NCI-H2171 treated with DMSO at 0.1 percent for 48 hours (cell line): ENCODE data around the gene AP1AR.
"Not testable (repeated sequence)": the region's sequence is repeated elsewhere in the genome, so short reads cannot be mapped to it uniquely, and the experiment has no call there.

Source experiments
- DNase-seq: peaks from one replicate; lab custom pipeline; 2025; lab: John Stamatoyannopoulos, UW

Gene AP1AR, protein sequence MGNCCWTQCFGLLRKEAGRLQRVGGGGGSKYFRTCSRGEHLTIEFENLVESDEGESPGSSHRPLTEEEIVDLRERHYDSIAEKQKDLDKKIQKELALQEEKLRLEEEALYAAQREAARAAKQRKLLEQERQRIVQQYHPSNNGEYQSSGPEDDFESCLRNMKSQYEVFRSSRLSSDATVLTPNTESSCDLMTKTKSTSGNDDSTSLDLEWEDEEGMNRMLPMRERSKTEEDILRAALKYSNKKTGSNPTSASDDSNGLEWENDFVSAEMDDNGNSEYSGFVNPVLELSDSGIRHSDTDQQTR

DNA sequence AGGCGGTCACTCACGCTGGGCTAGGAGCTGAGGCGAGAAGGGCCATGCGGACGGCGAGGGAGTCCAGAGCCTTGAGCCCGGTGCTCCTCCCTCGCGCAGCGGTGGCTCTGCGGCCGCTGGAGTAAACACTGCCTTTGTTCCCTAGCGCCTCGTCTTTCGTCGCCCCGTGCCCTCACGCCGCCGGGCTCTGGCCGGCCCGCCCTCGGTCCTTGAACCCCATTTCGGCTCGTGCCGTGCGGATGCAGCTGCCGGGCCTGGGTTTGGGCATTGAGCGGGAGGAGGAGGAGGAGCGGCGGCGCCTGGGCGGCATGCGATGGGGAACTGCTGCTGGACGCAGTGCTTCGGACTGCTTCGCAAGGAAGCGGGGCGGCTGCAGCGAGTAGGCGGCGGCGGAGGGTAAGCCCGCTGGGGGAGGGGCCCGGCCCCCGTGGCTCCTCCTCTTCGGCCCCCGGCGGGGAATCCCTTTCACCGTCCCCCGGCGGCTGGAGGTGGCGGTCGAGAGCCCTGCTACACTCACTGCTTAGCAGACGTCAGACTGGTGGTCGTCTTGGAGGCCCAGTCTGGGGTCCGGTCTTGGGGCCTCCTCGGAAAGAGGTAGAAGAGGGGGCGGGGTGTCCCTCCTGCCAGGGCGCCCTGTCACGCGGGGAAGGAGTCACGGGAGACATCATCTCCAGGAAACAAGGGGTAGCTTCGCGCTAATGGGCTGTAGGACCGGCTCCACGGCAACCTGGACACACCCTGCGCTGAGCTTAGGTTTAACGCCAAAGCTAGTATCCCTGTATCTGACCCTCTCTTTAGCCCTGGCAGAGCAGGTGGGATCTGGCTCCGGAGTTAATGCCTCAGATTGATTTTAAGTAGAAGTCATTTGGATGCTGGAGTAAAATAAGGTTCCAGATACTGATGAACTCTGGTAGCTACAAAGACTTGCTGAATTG is at the start of gene AP1AR:
Gene AP1AR, plus strand, starts transcription at position 9 of the 935 bp plus-strand sequence. Its CDS starts 305 bp downstream, at position 314.
- peak; percentile 42 for DNase-seq

DNA sequence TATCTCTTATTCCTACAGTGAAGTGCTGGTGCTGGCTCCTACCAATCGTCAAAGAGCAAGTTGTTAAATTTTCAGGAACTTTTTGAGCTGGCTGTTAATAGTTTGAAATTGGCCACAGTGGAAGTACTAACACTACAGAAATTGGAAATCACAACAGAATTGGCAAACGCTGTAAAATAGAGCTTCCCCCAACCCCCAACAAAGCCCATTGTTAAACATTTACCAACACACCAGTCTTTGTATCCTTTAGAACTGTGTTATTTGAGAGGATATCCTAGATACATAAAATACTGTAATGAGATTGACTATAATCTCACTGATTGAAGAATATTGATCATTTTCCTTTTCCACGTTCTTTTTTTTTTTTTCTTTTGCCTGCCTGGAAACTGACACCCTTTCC is 49.0 kb upstream of the AP1AR start:
- no peak for DNase-seq

DNA sequence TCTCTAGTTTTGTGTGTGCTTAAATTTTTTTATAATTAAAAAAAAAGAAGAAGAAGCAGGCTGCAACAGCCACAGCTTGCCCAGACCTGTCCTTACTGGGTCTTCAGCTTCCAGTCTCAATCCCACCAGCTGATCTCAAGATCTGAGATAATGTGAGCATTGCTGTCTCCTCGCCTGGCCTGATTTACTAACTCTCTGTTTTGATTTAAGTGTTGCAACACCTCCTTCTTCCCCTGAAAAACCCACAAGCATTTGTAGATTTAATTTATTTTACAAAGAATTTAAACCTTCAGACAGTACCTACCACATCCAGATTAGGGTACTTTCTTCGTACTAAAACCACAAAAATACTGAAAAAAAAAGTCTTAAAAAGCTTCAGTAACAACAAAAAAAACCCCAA is 48.3 kb upstream of the AP1AR start:
- DNase-seq: no peak

DNA sequence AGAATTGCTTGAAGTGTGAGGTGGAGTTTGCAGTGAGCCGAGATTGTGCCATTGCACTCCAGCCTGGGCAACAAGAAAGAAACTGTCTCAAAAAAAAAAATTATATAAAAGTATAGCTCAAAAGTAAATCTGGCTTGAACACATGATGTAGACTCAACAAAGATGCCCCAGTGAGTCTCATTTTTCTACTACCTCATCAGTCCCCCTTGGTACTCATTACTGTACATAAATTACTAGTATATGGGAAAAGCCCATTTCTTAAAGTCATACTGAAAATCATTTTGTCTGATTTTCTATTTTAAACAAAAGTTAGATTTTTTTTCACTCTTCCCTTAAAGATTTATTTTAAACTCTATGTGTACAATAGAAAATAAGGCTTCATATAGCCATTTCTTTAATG is 47.1 kb upstream of the AP1AR start:
- no peak for DNase-seq

DNA sequence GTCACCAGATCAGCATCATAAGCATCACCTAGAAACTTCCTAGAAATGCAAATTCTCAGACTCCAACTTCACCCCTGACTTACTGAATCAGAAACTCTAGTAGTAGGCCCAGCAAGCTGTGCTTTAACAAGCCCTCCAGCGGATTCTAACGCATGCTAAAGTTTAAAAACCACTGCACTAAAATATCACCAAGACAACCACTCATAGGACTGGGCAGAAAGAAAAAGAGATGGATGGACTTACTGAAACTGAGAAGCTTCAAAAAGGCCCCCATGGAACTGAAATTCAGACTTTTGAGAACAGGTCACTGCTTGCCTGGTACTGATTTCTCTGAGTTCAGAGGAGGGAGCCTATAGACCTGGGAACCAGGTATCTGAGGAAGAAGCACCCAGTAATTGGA is 46.3 kb upstream of the AP1AR start:
- DNase-seq: no peak

DNA sequence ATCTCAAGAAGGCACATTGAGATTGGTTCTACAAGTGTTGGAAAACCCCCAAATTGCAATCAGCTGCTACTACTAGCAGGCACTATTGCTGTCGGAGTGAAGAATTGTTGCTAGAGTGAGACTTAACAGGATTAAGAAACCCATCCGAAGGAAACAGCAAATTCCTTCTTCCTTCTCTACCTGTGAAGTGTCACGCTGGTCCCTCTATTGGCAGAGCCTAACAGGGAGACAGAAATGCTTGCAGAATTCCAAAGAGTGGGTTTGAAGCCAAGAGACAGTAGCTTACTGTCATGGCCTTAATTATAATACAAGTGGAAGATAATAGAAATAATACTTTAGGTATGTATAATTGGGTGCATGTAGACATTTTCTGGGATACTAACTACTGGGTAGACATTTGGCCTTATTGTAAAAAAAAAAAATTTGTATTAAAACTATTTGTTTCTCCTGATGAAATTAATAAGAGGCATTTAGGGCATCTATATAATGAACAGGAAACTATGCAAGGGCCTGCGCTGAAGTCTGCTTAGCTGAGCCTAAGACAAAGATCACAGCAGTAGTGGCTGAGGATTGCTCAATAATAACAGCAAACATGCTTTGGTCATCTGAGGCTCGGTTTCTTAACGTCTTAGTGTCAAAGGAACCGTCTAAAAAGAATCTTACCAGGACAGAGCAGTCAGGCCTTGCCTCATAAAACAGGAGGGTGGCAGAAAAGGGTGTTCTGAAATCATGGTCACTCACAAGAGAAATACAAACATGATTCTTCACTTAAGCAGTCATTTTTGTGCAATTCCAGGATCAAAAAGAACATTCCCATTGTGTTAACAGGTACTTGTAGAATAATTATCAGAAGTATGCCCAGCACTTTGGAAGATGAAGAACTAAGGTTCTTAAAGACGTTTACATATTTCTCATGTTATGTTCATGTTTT is 45.6 kb upstream of the AP1AR start:
- DNase-seq: no peak

- DNase-seq: peak; percentile 24
Measured at GRCh38 chr4:112189754-112190153, 41.8 kb upstream of the AP1AR start.

DNA sequence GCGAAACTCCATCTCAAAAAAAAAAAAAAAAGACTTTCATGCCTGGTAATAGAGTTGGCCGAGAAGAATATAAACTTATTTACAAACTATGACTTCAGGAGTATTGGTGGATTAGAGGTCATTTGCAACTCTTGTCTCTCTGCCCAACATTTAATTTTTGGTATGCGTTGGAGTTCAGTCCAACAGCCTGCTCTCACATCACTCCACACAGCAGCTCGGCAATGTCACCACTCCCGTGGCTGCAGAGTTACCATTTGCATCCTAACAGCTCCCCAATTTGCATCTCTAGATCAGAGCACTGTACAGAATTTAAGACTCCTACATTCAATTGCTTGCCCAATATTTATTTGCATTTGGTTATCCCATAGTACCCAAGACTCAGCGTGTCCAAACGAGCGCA is 40.9 kb upstream of the AP1AR start:
- DNase-seq: no peak

DNA sequence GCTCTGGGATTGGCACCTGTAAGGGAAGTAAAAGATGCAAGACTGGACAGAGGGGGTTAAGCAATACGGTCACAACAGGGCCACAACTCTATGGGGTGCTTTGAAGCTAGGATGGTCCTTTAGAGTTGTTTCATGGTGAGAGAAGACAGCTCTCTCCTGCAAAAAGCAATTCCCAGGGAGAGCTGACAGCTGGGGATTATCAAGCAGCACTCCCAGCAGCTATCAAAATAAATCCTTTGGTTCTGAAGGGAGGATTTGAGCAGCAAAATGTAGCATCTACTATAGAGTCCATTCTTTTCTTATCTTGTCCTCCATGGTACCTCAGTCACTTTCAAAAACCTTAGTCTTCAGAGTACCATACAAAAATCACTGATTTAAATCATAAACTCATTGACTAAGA is 35.1 kb upstream of the AP1AR start:
- DNase-seq: no peak

- no peak for DNase-seq
Measured at GRCh38 chr4:112199041-112199440, 32.5 kb upstream of the AP1AR start.

DNA sequence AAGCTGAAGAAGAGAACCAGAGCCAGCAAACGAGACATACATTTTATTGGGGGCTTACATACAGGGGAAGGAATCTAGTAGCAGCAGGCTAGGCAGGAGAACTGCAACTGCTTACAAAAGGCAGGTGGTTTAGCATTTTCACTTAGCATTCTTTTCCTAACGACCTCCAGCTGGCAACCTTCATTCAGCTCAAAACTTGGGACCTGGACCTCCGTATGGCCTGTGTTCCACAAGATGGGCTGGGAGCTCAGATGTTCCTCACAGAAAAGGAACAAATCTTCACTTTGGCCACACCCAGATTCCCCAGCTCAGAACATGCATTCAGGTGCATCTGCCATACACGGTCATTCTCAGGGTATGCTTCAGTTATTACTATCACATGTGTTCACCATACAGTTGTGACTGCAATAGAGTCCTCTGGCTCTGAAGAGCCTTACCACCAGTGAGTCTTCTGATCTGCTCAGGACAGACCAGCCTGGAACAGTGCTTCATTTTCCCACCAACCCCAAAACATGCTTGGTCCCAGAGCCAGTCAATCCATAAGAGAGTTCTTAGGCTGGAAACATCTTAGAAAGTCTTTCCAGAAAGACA is 29.6 kb upstream of the AP1AR start:
- no peak for DNase-seq

- no peak for DNase-seq
Measured at GRCh38 chr4:112203593-112203992, 28.0 kb upstream of the AP1AR start.

GRCh38 chr4:112206431-112206830 is 25.2 kb upstream of the AP1AR start:
- no peak for DNase-seq

DNA sequence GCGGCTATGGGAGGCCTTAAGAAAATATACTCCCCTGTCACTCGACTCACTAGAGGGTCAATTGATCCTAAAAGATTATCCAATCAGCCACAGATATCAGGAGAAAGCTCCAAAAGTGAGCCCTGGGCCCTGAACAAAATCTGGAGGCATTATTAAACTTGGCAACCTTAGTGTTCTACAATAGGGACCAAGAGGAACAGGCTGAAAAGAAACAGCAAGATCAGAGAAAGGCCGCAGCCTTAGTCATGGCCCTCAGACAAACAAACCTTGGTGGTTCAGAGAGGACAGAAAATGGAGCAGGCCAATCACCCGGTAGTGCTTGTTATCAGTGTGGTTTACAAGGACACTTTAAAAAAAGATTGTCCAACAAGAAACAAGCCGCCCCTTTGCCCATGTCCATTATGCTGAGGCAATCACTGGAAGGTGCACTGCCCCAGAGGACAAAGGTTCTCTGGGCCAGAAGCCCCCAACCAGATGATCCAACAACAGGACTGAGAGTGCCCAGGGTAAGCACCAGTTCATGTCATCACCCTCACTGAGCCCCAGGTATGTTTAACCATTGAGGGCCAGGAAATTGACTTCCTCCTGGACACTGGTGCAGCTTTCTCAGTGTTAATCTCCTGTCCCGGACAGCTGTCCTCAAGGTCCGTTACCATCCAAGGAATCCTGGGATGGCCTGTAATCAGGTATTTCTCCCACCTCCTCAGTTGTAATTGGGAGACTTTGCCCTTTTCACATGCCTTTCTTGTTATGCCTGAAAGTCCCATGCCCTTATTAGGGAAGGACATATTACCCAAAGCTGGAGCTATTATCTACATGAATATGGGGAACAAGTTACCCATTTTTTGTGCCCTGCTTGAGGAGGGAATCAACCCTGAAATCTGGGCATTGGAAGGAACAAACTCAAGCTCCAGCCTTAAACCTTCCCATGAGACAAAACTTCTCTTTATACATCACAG is 23.2 kb upstream of the AP1AR start:
- not testable (repeated sequence) for DNase-seq

DNA sequence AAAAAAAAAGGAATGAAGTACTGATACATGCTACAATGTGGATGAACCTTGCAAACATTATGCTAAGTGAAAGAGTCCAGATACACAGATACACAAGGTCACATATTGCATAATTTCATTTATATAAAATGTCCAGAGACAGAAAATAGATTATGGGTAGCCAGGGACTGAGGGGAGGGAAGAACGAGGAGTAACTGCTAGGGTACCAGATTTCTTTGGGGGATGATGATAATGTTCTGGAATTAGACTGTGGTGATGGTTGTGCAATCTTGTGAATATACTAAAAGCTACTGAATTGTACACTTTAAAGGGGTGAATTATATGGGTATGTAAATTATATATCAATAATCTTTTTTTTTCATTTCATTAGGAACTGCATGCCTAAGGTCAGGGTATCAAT is 20.8 kb upstream of the AP1AR start:
- DNase-seq: no peak

DNA sequence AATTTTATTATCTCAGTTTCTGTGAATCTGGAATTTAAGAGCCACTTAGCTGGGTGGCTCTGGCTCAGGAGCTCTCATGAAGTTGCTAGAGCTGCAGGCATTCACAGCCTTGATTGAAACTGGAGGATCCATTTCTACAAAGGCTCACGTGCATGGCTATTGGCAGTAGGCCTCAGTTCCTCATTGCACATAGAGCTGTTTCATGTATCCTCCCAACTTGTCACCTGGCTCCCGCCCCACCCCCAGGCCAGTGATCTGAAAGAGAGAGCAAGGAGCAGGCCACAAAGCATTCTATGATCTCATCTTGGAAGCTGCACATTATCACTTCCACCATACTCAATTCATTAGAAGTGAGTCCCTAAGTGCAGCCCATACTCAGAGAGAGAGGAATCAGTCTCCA is 18.5 kb upstream of the AP1AR start:
- no peak for DNase-seq

DNA sequence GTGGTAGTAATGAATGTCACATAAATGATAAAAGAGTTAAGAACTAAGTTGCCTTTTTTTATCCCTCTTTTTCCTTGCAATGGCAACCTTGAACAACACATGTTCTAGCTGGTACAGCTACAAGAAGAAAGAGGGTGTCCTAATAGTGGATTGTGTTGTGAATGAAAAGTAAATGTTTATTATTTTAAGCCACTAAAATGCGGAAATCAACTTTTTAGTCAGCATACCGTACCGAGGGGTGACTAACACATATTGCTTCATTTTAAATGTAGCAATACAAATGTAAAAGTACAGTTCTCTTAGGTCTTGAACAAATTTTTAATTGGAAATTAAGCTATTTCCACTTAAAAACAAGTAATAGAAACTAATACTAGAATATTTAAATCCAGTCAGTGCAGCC is 17.7 kb upstream of the AP1AR start:
- DNase-seq: no peak

GRCh38 chr4:112214390-112215264 is 17.0 kb upstream of the AP1AR start:
- peak; percentile 37 for DNase-seq

DNA sequence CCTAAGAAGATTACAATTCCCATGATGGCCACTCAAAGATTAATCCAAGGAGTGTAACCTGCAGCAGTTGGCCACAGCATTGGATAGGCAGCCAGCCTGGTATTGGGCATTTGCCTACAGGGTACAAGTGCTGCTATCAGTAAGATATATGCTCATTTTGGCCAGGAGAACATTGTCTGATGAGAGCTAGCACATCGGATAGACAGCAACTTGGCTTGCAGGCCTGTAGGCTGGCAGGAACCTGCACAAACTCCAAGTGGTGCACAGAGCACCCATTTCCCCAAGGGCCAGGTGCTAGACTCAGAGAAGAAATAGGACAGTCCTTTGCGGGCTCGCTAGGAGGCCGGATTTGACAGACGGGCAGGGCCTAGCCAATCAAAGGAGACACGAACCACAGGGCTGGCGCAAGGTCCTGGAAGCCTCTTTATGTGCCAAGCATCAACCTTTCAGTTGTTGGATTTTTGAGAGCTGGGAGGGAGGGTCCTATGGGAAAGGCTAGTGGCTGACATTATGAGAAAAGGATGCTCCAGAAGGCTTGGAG is 11.7 kb upstream of the AP1AR start:
- no peak for DNase-seq
